Kidney epithelial cell (primary cell): Measurements from ENCODE around the gene CD79B. TPM values are rescaled to one million over a fixed set of nuclear protein-coding genes. Genes with fewer than 3 reads are reported as not detected.
A peak's percentile ranks its signal among the peaks of the same experiment; 100 is the strongest.
"Not testable (repeated sequence)": the region's sequence is repeated elsewhere in the genome, so short reads cannot be mapped to it uniquely, and the experiment has no call there.

Source experiments
- DNase-seq: peaks from one replicate; pipeline ENCODE4 v3.0.0-alpha.2; 2010; ENCODE audit warnings: low read depth
- H3K27me3 ChIP-seq: 2 replicates; pipeline ENCODE4 v1.6.0; 2011; ENCODE audit warnings: low read length; ENCODE audit not compliant: control insufficient read depth, insufficient read depth
- H3K36me3 ChIP-seq: 2 replicates; pipeline ENCODE4 v1.5.1; 2011; ENCODE audit warnings: low read length; ENCODE audit not compliant: control insufficient read depth, insufficient read depth
- H3K4me3 ChIP-seq: 2 replicates; pipeline ENCODE4 v1.5.1; 2011; ENCODE audit warnings: low read depth, mild to moderate bottlenecking, control low read depth, low read length
- total RNA-seq: library from RNA; depleted of rRNA; stranded (reverse); fragments of >200 nt; gene quantifications from 2 replicates; pipeline ENCODE4 v1.2.3, GENCODE V29; 2015
- TF ChIP-seq, protein P1 (sequence below): IDR thresholded peaks from 2 replicates; pipeline ENCODE4 v1.5.1; 2011; ENCODE audit warnings: mild to moderate bottlenecking, moderate library complexity, low read length, control low read depth, inconsistent platforms; ENCODE audit not compliant: insufficient read depth, poor library complexity, severe bottlenecking

Gene CD79B
- total RNA-seq, 1 donor from 2014 or later: not detected

DNA sequence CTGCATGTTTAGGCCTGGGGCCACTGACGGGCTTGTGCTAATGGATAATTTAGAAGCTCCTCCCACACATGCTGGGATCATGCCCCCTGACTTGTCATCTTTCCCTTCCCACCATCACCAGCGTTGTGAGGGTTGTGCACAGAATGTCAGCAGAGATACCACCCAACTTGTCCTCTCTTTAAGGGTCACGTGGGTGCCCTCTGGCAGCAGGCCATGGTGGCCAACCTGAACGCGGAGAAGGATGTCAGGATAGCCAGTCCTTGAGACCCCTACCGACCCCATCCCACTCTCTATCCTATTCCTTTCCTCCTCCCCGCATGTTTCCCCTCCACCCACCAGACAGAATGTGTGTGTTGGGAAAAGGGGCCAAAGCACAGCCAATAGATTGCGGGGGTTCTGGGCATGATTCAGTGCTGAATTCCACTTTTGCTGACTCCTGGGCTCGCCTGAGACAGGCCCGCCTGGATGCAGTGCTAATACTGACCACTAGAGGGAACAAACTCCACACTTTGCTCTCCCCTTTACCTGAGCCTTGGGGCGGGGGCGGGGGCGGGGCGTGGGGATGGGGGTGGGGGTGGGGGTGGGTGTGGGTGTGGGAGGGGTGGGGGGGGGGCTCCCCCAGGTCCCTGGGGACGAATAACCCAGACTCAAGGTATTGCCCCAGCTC is 50.1 kb downstream of the CD79B start, which contains the start of gene GH2:
GH2 (minus strand) TSS at position 10 of the 667 bp plus-strand sequence. CDS start 143 bp downstream, outside the sequence.
- TF ChIP-seq, protein P1, sequence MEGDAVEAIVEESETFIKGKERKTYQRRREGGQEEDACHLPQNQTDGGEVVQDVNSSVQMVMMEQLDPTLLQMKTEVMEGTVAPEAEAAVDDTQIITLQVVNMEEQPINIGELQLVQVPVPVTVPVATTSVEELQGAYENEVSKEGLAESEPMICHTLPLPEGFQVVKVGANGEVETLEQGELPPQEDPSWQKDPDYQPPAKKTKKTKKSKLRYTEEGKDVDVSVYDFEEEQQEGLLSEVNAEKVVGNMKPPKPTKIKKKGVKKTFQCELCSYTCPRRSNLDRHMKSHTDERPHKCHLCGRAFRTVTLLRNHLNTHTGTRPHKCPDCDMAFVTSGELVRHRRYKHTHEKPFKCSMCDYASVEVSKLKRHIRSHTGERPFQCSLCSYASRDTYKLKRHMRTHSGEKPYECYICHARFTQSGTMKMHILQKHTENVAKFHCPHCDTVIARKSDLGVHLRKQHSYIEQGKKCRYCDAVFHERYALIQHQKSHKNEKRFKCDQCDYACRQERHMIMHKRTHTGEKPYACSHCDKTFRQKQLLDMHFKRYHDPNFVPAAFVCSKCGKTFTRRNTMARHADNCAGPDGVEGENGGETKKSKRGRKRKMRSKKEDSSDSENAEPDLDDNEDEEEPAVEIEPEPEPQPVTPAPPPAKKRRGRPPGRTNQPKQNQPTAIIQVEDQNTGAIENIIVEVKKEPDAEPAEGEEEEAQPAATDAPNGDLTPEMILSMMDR: peak; percentile 71
- no peak within 1 kb of the TSS for H3K4me3 ChIP-seq
- no peak for DNase-seq
- no peaks in the 10 kb centered on the region for H3K36me3 ChIP-seq
- peaks cover 2% of the 10 kb centered on the region for H3K27me3 ChIP-seq

DNA sequence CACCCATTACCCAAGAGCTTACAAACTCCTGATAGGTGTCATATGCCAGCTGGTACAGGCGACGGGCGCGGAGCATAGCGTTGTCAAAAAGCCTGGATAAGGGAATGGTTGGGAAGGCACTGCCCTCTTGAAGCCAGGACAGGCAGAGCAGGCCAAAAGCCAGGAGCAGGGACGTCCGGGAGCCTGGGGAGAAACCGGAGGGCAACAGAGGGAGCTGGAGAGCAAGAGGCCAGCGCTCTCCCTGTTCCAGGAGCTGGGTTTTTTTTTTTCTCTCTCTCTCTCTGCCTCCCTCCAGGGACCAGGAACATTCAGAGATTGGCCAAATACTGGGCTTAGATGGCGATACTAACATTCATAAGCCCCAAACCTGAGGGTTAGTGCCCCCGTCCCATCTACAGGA is 50.8 kb downstream of the CD79B start:
- DNase-seq, H3K4me3 ChIP-seq, H3K36me3 ChIP-seq, H3K27me3 ChIP-seq: not testable (repeated sequence)

DNA sequence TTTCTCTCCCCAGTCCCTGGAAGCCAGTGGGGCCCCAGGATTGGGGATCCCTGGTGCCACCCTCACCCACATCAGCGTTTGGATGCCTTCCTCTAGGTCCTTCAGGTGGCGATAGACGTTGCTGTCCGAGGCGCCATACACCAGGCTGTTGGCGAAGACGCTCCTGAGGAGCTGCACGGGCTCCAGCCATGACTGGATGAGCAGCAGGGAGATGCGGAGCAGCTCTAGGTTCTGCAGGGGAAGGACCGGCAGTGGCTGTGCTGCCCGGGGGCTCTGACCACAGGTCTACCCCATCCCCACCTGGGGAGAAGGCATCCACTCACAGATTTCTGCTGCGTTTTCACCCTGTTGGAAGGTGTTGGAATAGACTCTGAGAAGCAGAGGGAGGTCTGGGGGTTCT is 51.4 kb downstream of the CD79B start:
- TF ChIP-seq, protein P1: no peak
- peaks cover 2% of the 10 kb centered on the region for H3K27me3 ChIP-seq
- no peak for DNase-seq
- H3K36me3 ChIP-seq: no peaks in the 10 kb centered on the region
- no peak overlapping the region for H3K4me3 ChIP-seq

Other genes starting within 250 kb of the CD79B start
- gene LIMD2, start 232.2 kb downstream of the CD79B start, total RNA-seq: 153 and 158 TPM in 2 replicates
- 17.2 and 18.6 TPM in 2 replicates for gene STRADA, start 190.5 kb downstream of the CD79B start, total RNA-seq
- 39.3 and 49.3 TPM in 2 replicates for gene CCDC47, start 158.7 kb downstream of the CD79B start, total RNA-seq
- 55.1 and 55.7 TPM in 2 replicates for gene DDX42, start 158.2 kb downstream of the CD79B start, total RNA-seq
- gene PSMC5, start 104.9 kb downstream of the CD79B start, total RNA-seq: 64.8 and 77.6 TPM in 2 replicates
- 52.1 and 54.5 TPM in 2 replicates for gene FTSJ3, start 104.7 kb downstream of the CD79B start, total RNA-seq
- gene SMARCD2, start 89.6 kb downstream of the CD79B start, total RNA-seq: 78.7 and 107 TPM in 2 replicates
- gene CSH2, start 58.7 kb downstream of the CD79B start, total RNA-seq: not detected in 2 replicates
- not detected in 2 replicates for gene GH2, start 50.4 kb downstream of the CD79B start, total RNA-seq
- not detected in 2 replicates for gene CSH1, start 35.8 kb downstream of the CD79B start, total RNA-seq
- gene CSHL1, start 21.1 kb downstream of the CD79B start, total RNA-seq: not detected in 2 replicates
- gene GH1, start 13.5 kb downstream of the CD79B start, total RNA-seq: not detected in 2 replicates
- gene SCN4A, start 40.6 kb upstream of the CD79B start, total RNA-seq: 0.07 and 0.33 TPM in 2 replicates
- gene PRR29, start 66.0 kb upstream of the CD79B start, total RNA-seq: 0.08 and 0.55 TPM in 2 replicates
- gene ICAM2, start 88.3 kb upstream of the CD79B start, total RNA-seq: 11.5 and 12.9 TPM in 2 replicates
- gene ERN1, start 197.8 kb upstream of the CD79B start, total RNA-seq: 19.6 and 28.1 TPM in 2 replicates